HG02943 (cell line): Measurements from ENCODE around the gene NLGN1.

Source experiments
- ATAC-seq: cut with Tn5 transposase; IDR thresholded peaks from one replicate; pipeline ENCODE4 v1.9.1; 2021; ENCODE audit warnings: mild to moderate bottlenecking, low read depth, moderate library complexity; ENCODE audit not compliant: unreplicated experiment

NLGN1 gene

DNA sequence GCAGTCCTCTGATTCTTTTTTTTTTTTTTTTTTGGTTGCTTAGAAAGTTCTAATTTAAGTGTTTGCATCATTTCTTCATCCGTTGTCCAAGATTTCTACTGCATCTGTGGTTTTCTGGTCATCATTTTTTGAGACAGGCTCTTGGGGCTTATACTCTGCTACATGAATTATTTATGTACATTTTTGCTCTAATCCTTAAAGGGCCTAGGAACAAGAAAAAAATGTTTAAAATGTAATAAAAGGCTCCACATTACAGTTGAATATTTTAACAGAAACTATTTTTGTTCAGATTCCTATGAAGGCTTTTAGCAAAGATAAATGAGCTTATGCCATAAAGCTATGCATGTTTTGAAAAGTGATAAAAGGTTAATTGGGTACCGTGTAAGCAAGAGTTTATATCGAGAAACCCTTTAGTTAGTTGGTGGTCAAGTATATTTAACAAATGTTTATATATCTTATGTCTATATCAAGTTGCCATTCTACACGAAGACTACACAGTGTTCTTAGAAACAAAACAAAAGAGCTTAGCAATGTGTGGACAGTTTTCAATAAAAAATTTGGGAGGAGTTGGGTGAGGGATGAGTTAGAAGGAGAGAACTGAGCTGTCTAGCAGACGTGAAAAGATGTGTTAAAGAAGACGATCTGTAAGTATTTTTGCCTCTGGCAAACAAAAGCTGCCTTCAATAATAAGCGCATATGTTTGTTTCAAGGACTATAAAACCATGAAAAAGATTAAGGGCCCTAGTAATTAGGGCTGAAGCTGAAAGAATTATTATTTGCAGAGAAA is 898.0 kb downstream of the NLGN1 start:
- ATAC-seq: no peak

DNA sequence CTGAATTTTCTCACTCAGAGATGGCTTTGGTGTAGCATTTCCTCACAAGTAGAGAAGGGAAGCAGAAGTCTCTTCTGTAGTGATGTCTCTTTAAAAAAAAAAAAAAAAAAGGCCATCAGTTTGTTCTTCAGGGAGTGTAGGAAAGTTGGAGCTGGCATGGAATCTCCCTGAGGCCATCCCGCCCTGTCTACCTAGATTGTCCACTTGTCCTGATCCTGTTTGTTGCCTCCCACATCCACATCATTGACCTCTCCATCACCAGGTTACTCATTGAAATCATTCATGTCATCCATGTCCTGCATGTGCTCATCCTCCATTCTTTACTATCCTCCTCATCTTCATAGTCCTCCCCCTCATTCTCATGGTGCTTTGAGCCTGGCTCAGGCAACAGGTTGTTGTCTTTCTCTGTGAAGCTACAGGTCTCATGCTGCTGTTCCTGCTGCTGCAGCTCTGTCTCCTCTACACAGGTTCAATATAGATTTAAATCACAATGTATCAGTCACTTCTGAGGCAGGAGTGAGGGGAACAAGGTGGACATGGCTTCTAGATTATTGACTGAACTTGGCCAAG is 905.3 kb downstream of the NLGN1 start:
- no peak for ATAC-seq

DNA sequence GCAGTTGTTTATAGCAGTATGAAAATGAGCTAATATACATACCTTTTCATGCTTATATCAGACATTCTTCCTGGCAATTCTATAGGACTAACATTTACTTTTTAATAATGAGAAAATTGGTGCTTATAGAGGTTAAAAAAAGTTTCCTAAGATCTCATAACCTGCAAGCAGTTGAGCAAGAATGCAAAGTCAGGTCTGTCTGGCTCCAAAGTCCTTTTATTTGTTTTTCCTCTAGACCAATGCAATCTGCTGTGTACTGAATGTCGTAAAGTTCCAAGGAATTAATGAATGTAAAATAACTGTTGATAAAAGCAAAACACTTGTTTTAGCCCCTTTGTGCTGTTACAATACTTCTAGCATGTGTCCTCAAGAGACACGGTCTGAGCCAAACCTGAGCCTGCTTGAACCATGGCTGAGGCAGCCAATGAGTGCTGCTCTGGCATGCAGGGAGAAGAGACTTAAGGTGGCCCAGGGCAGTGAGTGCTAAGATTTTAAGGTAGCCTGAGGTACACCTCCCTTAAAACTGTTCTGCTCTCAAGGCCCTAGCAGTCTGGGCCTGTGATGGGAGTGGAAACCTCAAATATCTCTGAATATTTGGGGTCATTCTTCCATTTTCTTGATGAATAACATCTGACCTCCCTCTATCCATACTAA is 906.5 kb downstream of the NLGN1 start:
- ATAC-seq: no peak

DNA sequence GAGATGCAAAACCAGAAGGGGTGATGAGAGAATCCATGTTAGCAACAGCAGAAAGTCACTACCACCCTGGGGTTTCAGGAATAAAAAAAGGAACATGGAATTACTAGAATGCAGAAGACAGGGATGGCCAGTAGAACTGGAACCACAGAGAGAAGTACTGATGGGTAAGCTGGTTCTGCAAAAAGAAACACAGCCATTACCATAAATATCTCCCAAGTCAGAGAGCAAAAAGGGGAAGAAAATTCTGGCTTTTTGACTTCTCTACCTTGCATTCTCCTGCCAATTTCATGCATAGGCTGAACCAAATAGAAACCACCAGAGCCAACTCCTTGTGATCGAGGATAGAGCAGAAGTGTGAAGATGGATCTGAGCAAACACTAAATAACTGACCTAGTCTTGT is 911.2 kb downstream of the NLGN1 start:
- no peak for ATAC-seq

DNA sequence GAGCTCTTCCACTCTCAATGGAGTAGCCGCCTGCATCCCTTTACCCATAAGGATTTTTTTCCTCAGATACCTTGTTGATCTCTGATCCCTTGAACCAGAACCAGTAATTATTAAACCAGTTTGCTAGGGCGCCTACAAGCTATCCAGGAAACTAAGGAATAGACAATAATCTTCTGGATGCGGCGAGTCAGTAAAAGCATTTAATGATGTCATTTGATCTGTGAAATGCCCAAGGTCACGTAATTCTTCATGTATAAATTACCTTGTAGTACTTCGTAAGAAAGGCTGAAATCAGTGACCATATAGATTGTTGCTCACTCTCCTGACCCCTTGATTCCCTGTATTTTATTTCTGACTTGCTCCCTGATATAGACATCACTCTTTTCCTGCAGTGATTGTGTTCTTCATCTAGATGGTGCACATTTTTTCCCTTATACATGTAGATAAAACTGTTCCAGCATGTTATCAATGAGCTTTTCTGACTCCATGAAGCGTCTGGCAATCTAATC is 913.0 kb downstream of the NLGN1 start:
- no peak for ATAC-seq

DNA sequence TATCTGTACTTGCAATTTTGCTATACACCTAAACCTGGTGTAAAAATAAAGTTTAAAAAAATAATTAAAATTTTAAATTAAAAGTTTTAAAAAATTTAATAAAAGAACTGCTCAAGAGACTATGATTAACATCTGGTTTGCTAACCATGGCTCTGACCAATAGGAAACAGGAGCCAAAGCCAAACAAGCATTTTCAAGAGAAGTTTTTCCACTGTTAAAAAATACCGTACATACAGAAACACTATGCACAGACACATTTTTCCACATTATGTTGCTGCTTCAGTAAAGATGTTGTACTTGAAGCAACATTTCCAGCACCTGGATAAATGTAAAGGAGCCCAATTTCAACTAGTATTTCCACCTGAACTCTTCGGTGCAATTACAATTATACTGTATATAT is 917.7 kb downstream of the NLGN1 start:
- ATAC-seq: no peak

DNA sequence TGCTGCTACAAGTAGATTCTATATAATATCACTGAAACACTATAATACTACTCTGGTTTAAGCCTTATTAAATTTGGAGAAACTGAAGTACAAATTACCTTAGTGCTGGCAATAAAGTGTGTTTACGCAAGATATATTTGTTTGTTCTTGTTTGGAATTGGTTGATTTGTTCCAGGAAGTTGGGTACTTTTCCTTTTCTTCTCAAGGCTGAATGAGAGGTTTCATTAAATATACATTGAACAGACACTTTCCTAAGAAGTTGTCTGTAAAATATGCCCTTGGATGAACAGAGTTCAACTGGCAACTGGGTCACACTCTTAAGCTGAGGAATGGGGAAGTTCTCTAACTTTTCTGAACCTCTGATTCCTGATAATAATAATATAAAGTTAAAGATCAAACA is 919.5 kb downstream of the NLGN1 start:
- no peak for ATAC-seq

DNA sequence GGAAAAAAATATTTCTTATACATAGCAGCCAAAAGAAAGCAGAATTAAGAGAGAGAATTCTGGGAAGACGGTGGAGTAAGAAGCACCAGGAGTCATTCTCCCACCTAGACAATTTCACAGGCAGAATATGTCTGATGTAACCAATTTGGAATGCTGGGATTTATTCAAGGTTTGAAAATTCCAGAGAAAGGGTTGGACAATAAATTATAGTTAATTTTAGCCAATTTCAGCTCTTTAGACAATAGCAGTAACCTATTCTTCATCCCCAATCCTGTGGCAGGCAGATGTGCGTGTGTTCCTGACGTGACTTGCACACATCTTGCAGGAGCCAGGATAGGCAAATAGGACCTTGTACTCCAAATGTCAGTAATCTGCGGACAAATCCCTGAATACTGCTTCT is 920.6 kb downstream of the NLGN1 start:
- ATAC-seq: no peak

DNA sequence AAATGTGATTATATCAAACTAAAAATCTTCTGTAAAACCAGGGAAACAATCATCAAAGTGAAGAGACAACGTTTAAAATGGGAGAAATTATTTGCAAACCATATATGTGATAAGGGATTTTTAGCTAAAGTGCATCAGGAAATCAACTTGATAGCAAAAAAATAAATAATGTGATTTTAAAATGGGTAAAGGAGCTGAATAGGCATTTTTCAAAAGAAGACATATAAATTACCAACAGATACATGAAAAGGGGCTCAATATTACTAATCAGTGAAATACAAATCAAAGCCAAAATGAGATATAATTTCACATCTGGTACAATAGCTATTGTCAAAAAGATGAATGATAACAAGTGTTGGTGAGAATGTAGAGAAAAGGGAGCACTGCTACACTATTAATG is 924.0 kb downstream of the NLGN1 start:
- no peak for ATAC-seq

DNA sequence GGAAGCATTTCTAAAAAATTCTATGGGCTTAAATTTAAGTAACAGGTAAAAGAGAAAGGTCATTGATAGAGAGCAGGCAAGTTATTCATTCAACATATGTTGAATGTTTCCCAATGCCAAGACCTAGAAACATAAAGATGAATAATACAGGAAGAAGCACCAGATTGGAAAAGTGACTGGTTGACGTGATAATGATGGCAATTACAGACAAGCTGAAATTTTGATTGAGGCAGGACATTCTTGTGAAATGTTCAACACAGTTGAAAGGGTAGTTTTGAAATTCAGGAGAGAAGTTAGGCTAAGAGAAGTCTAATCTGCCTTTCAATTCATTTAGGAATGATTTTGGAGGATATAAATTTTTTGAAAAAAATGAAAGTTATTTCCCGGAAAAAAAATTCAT is 925.2 kb downstream of the NLGN1 start:
- no peak for ATAC-seq

DNA sequence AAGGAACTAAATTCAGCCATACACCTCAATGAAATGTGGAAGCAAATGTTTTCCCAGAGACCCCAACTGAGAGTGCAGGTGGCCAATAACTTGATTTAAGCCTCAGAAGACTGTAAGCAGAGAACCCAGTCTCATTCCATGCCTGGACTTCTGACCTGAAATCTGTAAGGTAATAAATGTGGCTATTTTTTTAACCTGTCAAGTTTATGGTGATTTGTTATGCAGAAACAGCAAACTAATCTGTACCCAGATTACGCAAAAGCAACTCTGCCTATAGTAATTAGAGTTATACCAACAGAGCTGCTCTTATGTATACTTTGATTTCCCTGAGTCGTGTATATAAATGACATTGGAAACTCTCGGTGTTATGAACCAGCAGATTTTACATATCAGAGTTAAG is 927.6 kb downstream of the NLGN1 start:
- ATAC-seq: no peak

DNA sequence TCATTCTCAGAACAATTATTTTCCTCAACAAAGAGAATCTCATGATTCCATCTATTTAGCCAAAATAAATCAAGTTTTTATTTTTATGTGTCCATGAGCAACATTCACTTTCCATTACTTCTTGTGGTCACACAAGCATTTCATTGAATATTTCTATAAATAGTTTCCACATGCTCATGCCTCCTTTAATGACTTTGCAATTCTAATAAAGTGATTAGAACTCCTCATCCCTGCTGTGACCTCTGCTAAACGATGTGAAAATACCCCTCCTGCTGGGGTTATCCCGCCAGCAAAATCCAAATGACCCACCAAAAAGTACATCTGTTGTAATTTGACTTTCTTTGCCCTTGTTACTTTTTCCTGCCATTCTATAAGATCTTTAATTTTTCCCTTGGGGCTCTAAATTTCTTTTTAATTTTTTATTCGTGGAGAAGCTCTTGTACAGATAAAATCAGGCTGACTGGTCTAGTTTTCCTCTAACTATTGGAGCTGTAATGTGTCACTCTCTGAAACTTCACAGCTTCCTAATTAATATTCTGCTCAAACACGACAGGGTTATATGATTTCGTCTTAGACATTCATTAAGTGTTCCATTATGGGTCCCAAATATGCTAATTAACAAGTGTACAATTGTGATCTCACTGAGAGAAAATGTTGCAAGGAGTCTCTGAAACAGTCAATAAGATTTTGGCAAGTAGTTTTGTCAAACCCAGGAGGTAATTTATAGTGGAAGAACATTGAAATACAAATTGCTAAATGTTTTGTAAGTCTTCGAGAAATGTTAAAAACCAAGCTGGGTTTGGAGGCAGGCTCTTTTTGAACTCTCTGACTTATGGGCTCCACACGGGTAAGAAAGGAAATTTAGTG is 928.5 kb downstream of the NLGN1 start:
- ATAC-seq: no peak

DNA sequence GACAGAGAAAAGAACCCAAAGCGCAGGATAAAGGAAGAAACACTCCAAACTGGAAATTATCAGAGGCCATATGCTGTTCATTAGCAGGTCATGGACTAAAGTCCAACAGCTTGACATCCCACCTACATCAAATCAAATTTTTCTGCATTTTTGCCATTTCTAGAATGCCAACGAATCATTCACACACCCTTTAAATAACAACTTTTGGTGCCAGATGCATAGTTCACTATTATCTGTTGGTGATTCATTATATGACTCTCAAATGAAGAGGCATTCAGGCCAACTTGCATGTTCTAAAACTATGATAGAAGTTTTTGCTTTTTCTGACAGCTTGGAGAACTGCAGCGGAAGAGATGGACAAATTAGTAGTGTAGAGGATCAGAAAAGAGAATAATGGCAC is 931.8 kb downstream of the NLGN1 start:
- ATAC-seq: no peak

DNA sequence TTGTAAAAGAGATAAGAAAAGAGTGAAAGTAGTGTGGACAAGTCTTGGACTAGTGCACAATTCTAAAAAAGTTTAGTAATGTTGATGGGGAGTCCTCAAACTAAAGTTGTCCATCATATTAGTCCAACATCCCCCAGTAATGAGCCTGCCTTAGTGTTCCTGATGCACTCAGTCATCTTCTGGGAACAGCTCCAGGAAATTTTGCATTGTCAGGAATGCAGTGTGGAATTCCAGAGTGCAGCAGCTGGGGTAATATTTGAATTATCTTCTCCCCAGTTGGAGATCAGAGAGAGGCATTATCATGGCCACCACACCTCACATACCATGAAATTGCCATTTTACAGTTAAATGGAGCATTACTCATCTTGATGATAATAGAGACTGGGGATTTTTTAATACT is 932.8 kb downstream of the NLGN1 start:
- no peak for ATAC-seq

DNA sequence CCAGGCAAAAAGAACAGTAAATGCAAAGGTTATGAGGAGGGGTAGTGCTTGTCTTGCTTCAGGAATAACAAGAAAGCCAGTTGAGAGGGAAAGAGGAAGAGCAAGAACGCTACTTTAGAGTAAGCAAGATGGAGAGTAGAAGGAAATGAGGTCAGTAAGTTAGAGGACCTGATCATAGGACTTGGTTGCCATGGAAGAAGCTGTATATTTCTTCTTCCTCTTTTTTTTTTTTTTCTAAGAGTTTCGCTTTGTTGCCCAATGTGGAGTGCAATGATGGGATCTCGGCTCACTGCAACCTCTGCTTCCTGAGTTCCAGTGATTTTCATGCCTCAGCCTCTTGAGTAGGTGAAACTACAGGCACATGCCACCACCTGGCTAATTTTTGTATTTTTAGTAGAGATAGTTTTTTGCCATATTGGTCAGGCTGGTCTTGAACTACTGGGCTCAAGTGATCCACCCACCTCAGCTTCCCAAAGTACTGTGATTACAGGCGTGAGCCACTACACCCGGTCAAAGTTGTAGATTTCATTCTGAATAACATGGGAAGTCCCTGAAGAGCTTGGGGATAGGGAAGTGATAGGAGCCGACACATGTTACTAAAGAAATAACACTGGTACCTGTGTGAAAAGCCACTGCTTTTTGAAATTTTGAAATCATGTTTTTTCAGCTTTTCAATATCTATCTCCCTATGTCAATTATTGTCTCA is 933.7 kb downstream of the NLGN1 start:
- ATAC-seq: no peak

DNA sequence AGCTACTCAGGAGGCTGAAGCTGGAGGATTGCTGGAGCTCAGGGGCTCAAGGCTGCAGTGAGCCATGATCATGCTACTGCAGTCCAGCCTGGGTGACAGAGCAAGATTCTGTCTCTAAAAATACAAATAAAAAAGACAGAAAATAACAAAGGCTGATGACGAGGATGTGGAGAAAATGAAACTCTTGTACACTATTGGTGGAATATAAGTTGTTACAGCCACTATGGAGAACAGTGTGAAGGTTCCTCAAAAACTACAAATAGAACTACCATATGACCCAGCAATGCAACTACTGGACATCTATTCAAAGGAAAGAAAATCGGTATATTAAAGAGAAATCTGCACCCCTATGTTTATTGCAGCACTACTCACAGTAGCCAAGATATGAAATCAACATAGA is 934.8 kb downstream of the NLGN1 start:
- ATAC-seq: no peak

DNA sequence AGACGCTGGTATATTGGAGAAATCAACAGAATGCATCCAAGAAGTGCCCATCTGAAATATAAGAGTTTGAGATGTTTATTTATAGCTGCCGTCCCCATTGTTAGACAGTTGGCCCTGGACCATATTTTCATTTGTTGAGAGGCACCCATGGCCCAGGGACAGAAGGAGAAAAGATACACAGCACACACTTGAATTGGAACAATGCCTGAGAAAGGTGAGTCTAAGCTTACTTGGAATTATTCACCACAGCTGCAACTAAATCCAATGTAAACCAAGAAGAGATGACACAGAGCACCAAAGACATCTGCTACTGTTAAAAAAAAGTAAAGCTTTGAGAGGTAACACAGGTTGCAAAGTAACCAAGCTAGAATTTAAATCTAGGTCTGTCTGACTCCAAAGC is 936.1 kb downstream of the NLGN1 start:
- no peak for ATAC-seq

DNA sequence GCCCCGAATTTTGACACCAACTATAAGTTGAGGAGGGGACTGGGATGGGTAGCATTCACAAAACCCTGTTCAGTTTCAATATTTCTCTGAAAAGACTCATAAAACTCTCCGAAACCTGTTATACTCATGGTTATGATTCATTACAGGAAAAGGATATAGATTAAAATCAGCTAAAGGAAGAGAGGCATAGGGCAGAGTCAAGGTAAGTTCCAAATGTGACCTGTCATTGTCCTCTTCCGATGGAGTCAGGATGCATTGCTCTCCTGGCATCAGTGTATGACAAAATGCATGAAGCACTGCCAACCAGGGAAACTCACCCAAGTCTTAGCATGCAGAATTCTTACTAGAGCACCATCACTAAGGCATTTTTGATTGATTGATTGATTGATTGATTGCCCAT is 936.6 kb downstream of the NLGN1 start:
- ATAC-seq: no peak

DNA sequence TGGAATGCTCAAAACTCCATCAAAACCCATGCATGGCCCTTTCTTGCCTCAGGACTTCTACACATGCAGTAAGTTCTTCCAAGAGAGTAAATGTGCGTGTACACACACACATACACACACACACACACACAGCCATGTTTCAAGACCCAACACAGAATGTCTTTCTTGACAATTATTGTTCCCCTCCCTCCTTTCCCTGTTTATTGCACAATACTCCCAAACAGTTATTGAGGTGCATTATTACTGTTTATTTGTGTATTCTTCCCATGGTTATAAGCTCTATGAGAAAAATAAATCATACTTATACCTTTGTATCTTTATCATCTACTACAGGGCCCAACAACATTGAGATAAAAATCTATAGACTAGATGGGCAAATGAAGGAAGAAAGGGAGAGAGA is 937.8 kb downstream of the NLGN1 start:
- ATAC-seq: no peak

DNA sequence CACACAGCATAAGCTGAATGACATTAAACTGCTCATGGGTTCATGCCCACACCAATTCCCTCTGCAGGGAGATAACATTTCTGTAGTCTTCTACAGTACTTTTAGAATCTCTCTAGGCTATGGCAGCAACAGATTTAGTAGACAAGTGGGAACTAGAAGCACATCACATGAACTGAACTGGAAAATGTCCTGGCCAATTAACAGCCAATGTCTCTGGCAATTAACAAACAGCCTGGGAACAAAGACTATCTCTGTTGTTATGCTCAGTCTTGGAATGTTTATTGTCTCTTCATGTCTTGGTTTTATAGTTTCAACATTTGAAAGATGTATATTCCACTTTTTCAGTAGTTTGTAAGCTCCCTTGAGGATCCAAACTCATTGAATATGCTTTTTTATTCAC is 938.4 kb downstream of the NLGN1 start:
- no peak for ATAC-seq
